Measurements from ENCODE around the gene INSRR. TPM values are rescaled to one million over a fixed set of nuclear protein-coding genes. Genes with fewer than 3 reads are reported as not detected.

The INSRR gene
- total and polyA plus RNA-seq, 9 of the 15 experiments (the other 6 are each of a cell fraction or from before 2014, with no cell fraction given), result 0.03 to 0.18 (median 0.06) TPM; not detected in 3

GRCh38 chr1:156838972-156839371 lies 19.9 kb downstream of the INSRR start:
- Histone ChIP-seq H4K20me1 (replicated peaks; ENCODE audit: control insufficient read depth, insufficient read depth, low read length) (no peaks in the 10 kb centered on the region), H3K9ac (ENCODE audit: insufficient read depth in 1 of 2, low read depth in 2 of 2, low read length in 2 of 2) (0 out of 4 replicates have a peak overlapping the region, but pooled peaks of 1 of the 2 experiments have one; percentile 53), H2AFZ (ENCODE audit: low read depth, low read length) (no peak overlapping the region), H3K4me2 (ENCODE audit: insufficient read depth, low read length) (no peak overlapping the region), H3K36me3 (ENCODE audit: control insufficient read depth, insufficient read depth, low read length) (no peaks in the 10 kb centered on the region), H3K27ac (ENCODE audit: extremely low read depth, low read depth, low read length) (no peak overlapping the region), H3K79me2 (ENCODE audit: control insufficient read depth, insufficient read depth, low read length) (no peaks in the 10 kb centered on the region), H3K4me3 (no peak overlapping the region), H3K4me1 (replicated peaks in 1 of 2; ENCODE audit: control insufficient read depth in 2 of 2, insufficient read depth in 2 of 2, low read length in 2 of 2) (peaks cover 6 to 8% of the 10 kb centered on the region in 2 experiments; a peak in 4 of 5 replicates), H3K9me3 (replicated peaks; ENCODE audit: control insufficient read depth, insufficient read depth, low read depth, low read length) (no peaks in the 10 kb centered on the region), H3K27me3 (ENCODE audit: control insufficient read depth in 2 of 2, insufficient read depth in 2 of 2, low read length in 2 of 2) (peaks cover 5 to 7% of the 10 kb centered on the region in 2 experiments; a peak in 4 of 5 replicates), H3K9me1 (ENCODE audit: control insufficient read depth, insufficient read depth, low read length) (no peaks in the 10 kb centered on the region)
- ChIA-PET POLR2A (interaction anchor here (0.5 to 1.0 kb wide), 5 partner anchors 16 to 738 kb away, joined by 3 to 4 read pairs (median 3); no protein-coding TSS in a partner anchor), CTCF (ENCODE audit: low intra/inter-chr PET ratio) (interaction anchor here (0.6 to 2.0 kb wide), 7 partner anchors 21 to 317 kb away, joined by 3 to 24 read pairs (median 5); partner anchors contain the start of genes LRRC71 and NTRK1)
- in situ Hi-C loops (cut with MboI) (no loop called here), intact Hi-C loops (cut with micrococcal nuclease) (loop anchor here (1.0 kb wide), 2 partner anchors 21 to 51 kb away; partner anchors contain the start of gene NTRK1)
- DNase-seq (ENCODE audit: extremely low read depth in 1 of 4, low spot score in 3 of 4) (peak; percentile 61 to 77 (median 75)), FAIRE-seq (peak; percentile 91), ATAC-seq (peak; percentile 87)
- BruUV-seq (replicated peaks), result no TSS peak
- 17% methylated on average over 7 of the region's 7 CpGs for WGBS (ENCODE audit: insufficient coverage, low coverage, missing lambda C conversion rate)
- TF ChIP-seq ZBTB7A (IDR thresholded peaks at IDR 0.05; ENCODE audit: borderline replicate concordance, control insufficient read depth, low read depth, low read length), result peak; percentile 76; the same call in 1 of the 2 replicates
- TF ChIP-seq NR0B1 (IDR thresholded peaks at IDR 0.05; ENCODE audit: partially characterized antibody), result no peak
- TF ChIP-seq POLR2AphosphoS5 (IDR thresholded peaks at IDR 0.05; ENCODE audit: control insufficient read depth, insufficient read depth, low read depth, low read length), result no peak
- 0 out of 2 replicates have a peak, but pooled peaks have one; percentile 25 for TF ChIP-seq ARID2 (IDR thresholded peaks at IDR 0.05)
- TF ChIP-seq PPARD (CRISPR knock-in tag; IDR thresholded peaks at IDR 0.05), result no peak
- TF ChIP-seq U2AF1 (optimal IDR thresholded peaks at IDR 0.05; ENCODE audit: low read depth, low read length), result no peak
- no peak for TF ChIP-seq NFATC3 (IDR thresholded peaks at IDR 0.05)
- TF ChIP-seq TFAP4 (CRISPR knock-in tag; IDR thresholded peaks at IDR 0.05; ENCODE audit: borderline replicate concordance), result peak; percentile 60; the same call in 1 of the 2 replicates
- TF ChIP-seq NFXL1 (CRISPR knock-in tag; IDR thresholded peaks at IDR 0.05), result no peak
- TF ChIP-seq CTBP1 (IDR thresholded peaks at IDR 0.05; ENCODE audit: borderline replicate concordance), result 0 out of 2 replicates have a peak, but pooled peaks have one; percentile 24
- TF ChIP-seq SMARCA4 (IDR thresholded peaks at IDR 0.05), result no peak
- TF ChIP-seq HSF4 (CRISPR knock-in tag; IDR thresholded peaks at IDR 0.05; ENCODE audit: borderline replicate concordance), result no peak
- no peak for TF ChIP-seq CHD4 (IDR thresholded peaks at IDR 0.05; ENCODE audit: insufficient read depth, insufficient replicate concordance, low read depth, low read length, poor library complexity, severe bottlenecking)
- TF ChIP-seq CREB3 (tag; conservative IDR thresholded peaks at IDR 0.05; ENCODE audit: low read depth), result no peak
- TF ChIP-seq PHF20 (IDR thresholded peaks at IDR 0.05; ENCODE audit: partially characterized antibody), result no peak
- no peak for TF ChIP-seq ATF2 (CRISPR knock-in tag; IDR thresholded peaks at IDR 0.05)
- no peak for TF ChIP-seq ARHGAP35 (IDR thresholded peaks at IDR 0.05; ENCODE audit: partially characterized antibody)
- peak; percentile 48; the same call in 1 of the 2 replicates for TF ChIP-seq STAG1 (CRISPR knock-in tag; IDR thresholded peaks at IDR 0.05; ENCODE audit: borderline replicate concordance)

All from K562 (cell line).